ENCODE measurements around the gene SLC35B2. TPM values are rescaled to one million over a fixed set of nuclear protein-coding genes. Genes with fewer than 3 reads are reported as not detected.
A peak's percentile ranks its signal among the peaks of the same experiment; 100 is the strongest.

Gene SLC35B2
- total RNA-seq, 4 donors from 2014 or later, result 9.7 to 34.4 (median 21.2) TPM

DNA sequence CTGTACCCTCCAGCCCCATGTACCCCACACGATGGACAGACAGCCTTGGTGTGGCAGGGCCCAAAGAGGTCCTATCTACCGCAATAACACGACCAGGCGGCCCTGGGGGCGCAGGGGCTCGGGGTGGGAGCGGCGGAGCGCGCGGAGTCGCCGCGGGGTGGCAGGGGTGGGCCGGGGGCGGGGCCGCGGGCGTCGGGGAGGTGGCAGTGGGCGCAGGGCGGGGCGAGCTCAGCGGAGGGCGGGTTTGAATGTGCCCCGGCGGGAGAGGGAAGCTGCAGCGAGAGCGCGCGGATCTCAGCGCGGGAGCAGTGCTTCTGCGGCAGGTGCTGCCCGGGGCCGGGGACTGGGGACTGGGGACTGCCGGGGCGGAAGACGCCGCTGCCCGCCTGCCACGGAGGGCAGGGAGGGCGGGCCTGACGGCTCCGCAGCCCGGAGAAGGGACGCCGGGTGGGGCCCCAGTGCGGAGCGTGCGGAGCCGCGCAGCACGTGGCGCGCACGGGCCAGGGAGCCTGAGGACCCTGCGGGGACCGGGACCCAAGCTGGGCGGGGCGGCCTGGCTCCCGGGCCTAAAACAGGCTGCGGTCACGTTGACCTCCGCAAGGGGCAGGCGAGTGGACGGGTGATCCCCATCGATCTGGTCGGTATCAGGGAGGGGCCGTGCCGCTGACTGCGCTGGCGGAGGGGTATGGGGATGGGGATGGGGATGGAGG, 33.9 kb downstream of the SLC35B2 start, which contains the start of gene SLC29A1:
SLC29A1 (plus strand) TSS at position 277 of the 710 bp plus-strand sequence. CDS start 3,719 bp downstream, outside the sequence.
- no peaks in the 10 kb centered on the region for H3K27me3 ChIP-seq
- peak within 1 kb of the TSS; percentile 43 to 85 (median 62) for H3K4me3 ChIP-seq
- DNase-seq, result no peak
- intact Hi-C loops (cut with DNase I), result no loop called here
- peak within 1 kb of the TSS; percentile 66 to 91 (median 88) for H3K27ac ChIP-seq
- H3K9me3 ChIP-seq, result no peaks in the 10 kb centered on the region
- peak in 1 of 4 donors; percentile 44 for TF ChIP-seq POLR2A (IDR thresholded peaks at IDR 0.05)
- TF ChIP-seq, protein P1, sequence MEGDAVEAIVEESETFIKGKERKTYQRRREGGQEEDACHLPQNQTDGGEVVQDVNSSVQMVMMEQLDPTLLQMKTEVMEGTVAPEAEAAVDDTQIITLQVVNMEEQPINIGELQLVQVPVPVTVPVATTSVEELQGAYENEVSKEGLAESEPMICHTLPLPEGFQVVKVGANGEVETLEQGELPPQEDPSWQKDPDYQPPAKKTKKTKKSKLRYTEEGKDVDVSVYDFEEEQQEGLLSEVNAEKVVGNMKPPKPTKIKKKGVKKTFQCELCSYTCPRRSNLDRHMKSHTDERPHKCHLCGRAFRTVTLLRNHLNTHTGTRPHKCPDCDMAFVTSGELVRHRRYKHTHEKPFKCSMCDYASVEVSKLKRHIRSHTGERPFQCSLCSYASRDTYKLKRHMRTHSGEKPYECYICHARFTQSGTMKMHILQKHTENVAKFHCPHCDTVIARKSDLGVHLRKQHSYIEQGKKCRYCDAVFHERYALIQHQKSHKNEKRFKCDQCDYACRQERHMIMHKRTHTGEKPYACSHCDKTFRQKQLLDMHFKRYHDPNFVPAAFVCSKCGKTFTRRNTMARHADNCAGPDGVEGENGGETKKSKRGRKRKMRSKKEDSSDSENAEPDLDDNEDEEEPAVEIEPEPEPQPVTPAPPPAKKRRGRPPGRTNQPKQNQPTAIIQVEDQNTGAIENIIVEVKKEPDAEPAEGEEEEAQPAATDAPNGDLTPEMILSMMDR (IDR thresholded peaks at IDR 0.05), result peak in 1 of 6 experiments; percentile 10
- 0% methylated on average over 5 of the region's 73 CpGs; no CpG with 5 or more reads in 1 of the 2 donors for WGBS, 2 donors
- H3K36me3 ChIP-seq, result peaks cover 0 to 3% (median 0%) of the 10 kb centered on the region in 3 donors
- H3K4me1 ChIP-seq, result peaks cover 62 to 95% (median 74%) of the 10 kb centered on the region in 3 donors

DNA sequence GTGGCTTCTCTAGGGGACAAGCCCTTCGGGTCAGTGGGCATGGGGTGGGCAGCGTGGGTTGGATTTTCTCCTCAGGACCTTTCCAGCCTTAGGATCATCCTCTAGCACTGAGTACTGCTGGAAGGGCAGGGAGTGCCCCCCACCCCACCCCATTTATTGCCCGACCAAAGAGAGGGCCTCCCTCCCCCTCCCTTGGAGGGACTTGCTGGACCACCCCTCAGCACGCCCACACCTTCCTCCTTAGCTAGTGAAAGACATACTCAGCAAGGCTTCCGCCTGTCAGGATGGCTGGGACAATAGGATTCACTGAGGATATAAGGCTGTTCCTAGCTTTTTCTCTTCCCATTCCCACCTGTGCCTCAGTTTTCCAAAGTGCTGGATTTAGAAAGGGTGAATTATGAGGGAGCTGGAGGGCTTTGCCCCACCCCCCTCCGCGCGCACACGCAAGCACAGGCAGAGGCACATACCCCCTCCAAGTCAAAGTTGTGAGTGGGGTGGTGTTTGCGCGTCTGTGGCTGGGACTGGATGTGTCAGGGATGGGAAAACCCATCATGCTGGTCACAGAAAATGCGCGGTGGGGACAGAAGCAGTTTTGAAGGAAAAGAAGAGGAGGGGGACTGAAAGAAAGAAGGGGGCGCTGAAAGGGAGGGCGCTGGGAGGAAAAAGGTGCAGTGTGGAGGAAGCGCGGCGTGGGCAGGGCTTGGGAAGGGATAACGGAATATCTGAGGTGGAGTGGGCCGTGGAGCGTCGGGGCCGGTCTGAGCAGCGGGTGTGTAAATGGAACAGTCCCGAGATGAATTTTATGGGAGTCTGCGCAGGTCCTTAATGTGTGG, 34.6 kb downstream of the SLC35B2 start:
- WGBS, 2 donors, result 14 to 15% methylated on average over 18 to 24 of the region's 26 CpGs
- Histone ChIP-seq H3K27me3 (no peaks in the 10 kb centered on the region), H3K9me3 (no peaks in the 10 kb centered on the region), H3K36me3 (peaks cover 0 to 2% (median 0%) of the 10 kb centered on the region in 3 donors), H3K4me3 (peak overlapping the region; percentile 43 to 85 (median 62)), H3K27ac (peak overlapping the region; percentile 66 to 91 (median 88)), H3K4me1 (peaks cover 63 to 100% (median 80%) of the 10 kb centered on the region in 3 donors)
- TF ChIP-seq, protein P1 (IDR thresholded peaks at IDR 0.05), result no peak
- no peak for TF ChIP-seq POLR2A (IDR thresholded peaks at IDR 0.05)
- intact Hi-C loops (cut with DNase I), result no loop called here
- DNase-seq, result no peak

DNA sequence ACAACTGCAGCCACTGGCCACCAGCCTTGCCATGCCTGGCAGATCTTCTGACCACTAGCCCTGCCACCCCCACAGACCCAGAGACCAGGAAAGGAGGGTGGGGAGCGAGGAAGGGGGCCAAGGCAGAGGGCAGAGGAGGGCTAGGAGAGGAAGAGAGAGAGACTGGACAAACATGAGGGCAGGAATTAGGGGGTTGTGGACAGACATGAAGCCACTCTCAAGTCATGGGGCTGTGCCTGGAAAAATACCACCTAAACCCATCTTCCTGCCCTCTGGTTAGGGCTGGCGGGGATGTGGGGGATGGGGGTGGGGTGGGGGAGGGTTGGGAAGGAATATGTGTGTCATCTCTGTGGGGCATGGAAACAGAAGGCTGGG, 35.4 kb downstream of the SLC35B2 start:
- no peaks in the 10 kb centered on the region for H3K9me3 ChIP-seq
- 76% methylated on average over 2 of the region's 2 CpGs; no CpG with 5 or more reads in 1 of the 2 donors for WGBS, 2 donors
- no peaks in the 10 kb centered on the region for H3K27me3 ChIP-seq
- intact Hi-C loops (cut with DNase I), result no loop called here
- DNase-seq, result no peak
- peak overlapping the region in 2 of 4 donors; percentile 79 to 85 for H3K4me3 ChIP-seq
- H3K4me1 ChIP-seq, result peaks cover 63 to 100% (median 80%) of the 10 kb centered on the region in 3 donors
- TF ChIP-seq, protein P1 (IDR thresholded peaks at IDR 0.05), result no peak
- no peak for TF ChIP-seq POLR2A (IDR thresholded peaks at IDR 0.05)
- peak overlapping the region; percentile 66 to 91 (median 88) for H3K27ac ChIP-seq
- H3K36me3 ChIP-seq, result no peaks in the 10 kb centered on the region

DNA sequence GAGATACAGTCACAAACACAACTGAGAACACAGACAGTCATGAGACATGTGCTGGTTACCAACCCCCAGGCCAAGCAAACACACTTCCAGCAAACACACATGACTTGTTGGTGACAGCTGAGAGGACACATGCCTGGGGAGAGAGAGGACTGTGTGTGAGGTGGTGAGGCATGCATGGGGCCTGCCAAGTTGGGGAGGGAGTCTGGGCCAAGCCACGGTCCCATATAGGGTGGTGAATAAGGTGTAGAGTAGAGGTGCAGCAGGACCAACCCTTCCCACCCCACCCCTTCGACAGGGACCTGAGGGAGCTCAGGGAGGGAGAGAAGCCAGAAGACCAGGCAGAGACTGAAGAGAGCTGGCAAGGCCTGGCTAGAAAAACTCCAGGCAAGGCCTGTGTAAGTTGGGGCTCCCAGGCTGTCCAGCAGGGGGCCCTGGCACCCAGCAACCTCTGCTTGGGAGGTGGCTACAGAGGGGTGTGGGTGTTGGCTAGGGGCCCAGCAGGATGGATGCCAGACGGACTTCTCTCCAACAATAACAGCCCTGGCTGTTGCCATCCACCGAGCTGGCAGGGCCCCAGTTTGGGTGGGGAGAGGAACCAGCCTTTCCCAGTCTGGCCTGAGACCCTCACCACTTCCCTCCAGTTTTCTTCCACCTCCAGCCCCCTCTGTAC, 35.9 kb downstream of the SLC35B2 start:
- Histone ChIP-seq H3K4me1 (peaks cover 63 to 100% (median 78%) of the 10 kb centered on the region in 3 donors), H3K27ac (peak overlapping the region; percentile 66 to 91 (median 88)), H3K9me3 (no peaks in the 10 kb centered on the region), H3K36me3 (no peaks in the 10 kb centered on the region), H3K27me3 (no peaks in the 10 kb centered on the region), H3K4me3 (peak overlapping the region in 2 of 4 donors; percentile 79 to 85)
- TF ChIP-seq POLR2A (IDR thresholded peaks at IDR 0.05), result no peak
- TF ChIP-seq, protein P1 (IDR thresholded peaks at IDR 0.05), result peak; percentile 65 to 86 (median 84)
- 5 to 6% methylated on average over 2 of the region's 4 CpGs for whole genome bisulfite sequencing, 2 donors
- peak; percentile 32 for DNase-seq
- intact Hi-C loops (cut with DNase I), result no loop called here

All from esophagus squamous epithelium (tissue), 5 donors.